Neural cell (in vitro differentiated cells): ENCODE results near the gene INPP5A. TPM values are rescaled to one million over a fixed set of nuclear protein-coding genes. Genes with fewer than 3 reads are reported as not detected.
"Not testable (repeated sequence)": the region's sequence is repeated elsewhere in the genome, so short reads cannot be mapped to it uniquely, and the experiment has no call there.

ENCODE experiments used
- H2AFZ ChIP-seq: fragments of 200-600, 300-800 bp; sonication (generic), shearing (Covaris generic); 2 replicates; pipeline ENCODE4 v1.6.0; 2014; ENCODE audit warnings: low read depth, mild to moderate bottlenecking, antibody characterized with exemption, low read length, moderate library complexity
- H3F3A ChIP-seq: fragments of 200-600 bp; shearing (Covaris generic); 2 replicates; pipeline ENCODE4 v1.6.1; 2016; ENCODE audit warnings: mild to moderate bottlenecking, moderate library complexity, mixed read lengths, antibody characterized with exemption, low read length; ENCODE audit not compliant: insufficient read depth, poor library complexity, severe bottlenecking
- H3K27ac ChIP-seq: fragments of 200-600, 300-800 bp; sonication (generic), shearing (Covaris generic); 2 replicates; pipeline ENCODE4 v1.5.1; 2014; ENCODE audit warnings: mild to moderate bottlenecking, low read length, moderate library complexity
- H3K27me3 ChIP-seq: fragments of 300-800, 200-600 bp; sonication (generic), shearing (Covaris generic); 2 replicates; pipeline ENCODE4 v1.6.0; 2014; ENCODE audit warnings: mild to moderate bottlenecking, low read depth, low read length, moderate library complexity; ENCODE audit not compliant: insufficient read depth
- H3K36me3 ChIP-seq: fragments of 300-800, 200-600 bp; sonication (generic), shearing (Covaris generic); 2 replicates; pipeline ENCODE4 v1.5.1; 2014; ENCODE audit warnings: mild to moderate bottlenecking, antibody characterized with exemption, low read length, moderate library complexity; ENCODE audit not compliant: insufficient read depth
- H3K4me2 ChIP-seq: fragments of 300-800, 200-600 bp; sonication (generic), shearing (Covaris generic); 2 replicates; pipeline ENCODE4 v1.6.0; 2014; ENCODE audit warnings: mild to moderate bottlenecking, low read length
- H3K4me3 ChIP-seq: fragments of 300-800, 200-600 bp; sonication (generic), shearing (Covaris generic); 2 replicates; pipeline ENCODE4 v1.5.1; 2014; ENCODE audit warnings: mild to moderate bottlenecking, low read length, moderate library complexity
- H3K79me2 ChIP-seq: fragments of 200-600 bp; shearing (Covaris generic); replicated peaks from 2 replicates; pipeline ENCODE4 v1.6.0; 2014; ENCODE audit warnings: mild to moderate bottlenecking, low read length, moderate library complexity; ENCODE audit not compliant: insufficient read depth
- H3K9ac ChIP-seq: fragments of 300-800, 200-600 bp; sonication (generic), shearing (Covaris generic); 2 replicates; pipeline ENCODE4 v1.6.1; 2016; ENCODE audit warnings: mild to moderate bottlenecking, low read length, mixed read lengths
- H3K9me2 ChIP-seq: fragments of 200-600 bp; shearing (Covaris generic); 2 replicates; pipeline ENCODE4 v1.6.1; 2016; ENCODE audit warnings: mild to moderate bottlenecking, low read length, mixed read lengths; ENCODE audit not compliant: insufficient read depth
- H3K9me3 ChIP-seq: fragments of 200-600, 300-800 bp; sonication (generic), shearing (Covaris generic); 2 replicates; pipeline ENCODE4 v1.6.1; 2016; ENCODE audit warnings: mild to moderate bottlenecking, mixed run types, low read length, moderate library complexity, mixed read lengths
- H4K20me1 ChIP-seq: fragments of 200-600 bp; shearing (Covaris generic); 2 replicates; pipeline ENCODE4 v1.6.1; 2016; ENCODE audit warnings: mild to moderate bottlenecking, mixed run types; ENCODE audit not compliant: insufficient read depth
- CTCF ChIP-seq: fragments of 450-650 bp; IDR thresholded peaks from 2 replicates; pipeline ENCODE4 v1.5.1; 2014; ENCODE audit warnings: antibody characterized with exemption, mild to moderate bottlenecking, moderate library complexity; ENCODE audit not compliant: poor library complexity, severe bottlenecking
- EP300 ChIP-seq: fragments of 450-650 bp; conservative IDR thresholded peaks from 2 replicates; pipeline ENCODE4 v1.6.1; 2014; ENCODE audit warnings: antibody characterized with exemption, mild to moderate bottlenecking, moderate library complexity; ENCODE audit not compliant: poor library complexity, severe bottlenecking
- EZH2 ChIP-seq: fragments of 200-600, 300-800 bp; shearing (Covaris generic), sonication (generic); IDR thresholded peaks from 2 replicates; pipeline ENCODE4 v1.6.1; 2014; ENCODE audit warnings: antibody characterized with exemption, low read length, borderline replicate concordance, mild to moderate bottlenecking; ENCODE audit not compliant: insufficient read depth, poor library complexity, severe bottlenecking
- MXI1 ChIP-seq: fragments of 450-650 bp; conservative IDR thresholded peaks from 2 replicates; pipeline ENCODE4 v1.6.1; 2014; ENCODE audit warnings: antibody characterized with exemption, mild to moderate bottlenecking; ENCODE audit not compliant: poor library complexity, severe bottlenecking
- POLR2AphosphoS5 ChIP-seq: IDR thresholded peaks from 2 replicates; pipeline ENCODE4 v1.6.1; 2012
- RAD21 ChIP-seq: fragments of 450-650 bp; conservative IDR thresholded peaks from 2 replicates; pipeline ENCODE4 v1.6.1; 2014; ENCODE audit warnings: antibody characterized with exemption, mild to moderate bottlenecking, moderate library complexity
- REST ChIP-seq: IDR thresholded peaks from 2 replicates; pipeline ENCODE4 v1.6.1; 2012; ENCODE audit warnings: borderline replicate concordance
- SMC3 ChIP-seq: fragments of 450-650 bp; conservative IDR thresholded peaks from 2 replicates; pipeline ENCODE4 v1.6.1; 2014; ENCODE audit warnings: antibody characterized with exemption, mild to moderate bottlenecking, moderate library complexity; ENCODE audit not compliant: poor library complexity
- TAF1 ChIP-seq: IDR thresholded peaks from 2 replicates; pipeline ENCODE4 v1.6.1; 2012; ENCODE audit warnings: low read depth
- polyA plus RNA-seq: library from polyadenylated mRNA; depleted of rRNA; stranded (reverse); fragments of >200 nt; gene quantifications from 2 replicates; pipeline ENCODE4 v1.2.3, GENCODE V29; 2014

INPP5A gene
- polyA plus RNA-seq, 1 donor from 2014 or later: 48.8 TPM

GRCh38 chr10:132553568-132553967 is 16.0 kb downstream of the INPP5A start:
- H3K4me3 ChIP-seq, H3K9ac ChIP-seq, H3F3A ChIP-seq, H4K20me1 ChIP-seq, H3K36me3 ChIP-seq, H3K4me2 ChIP-seq, H3K27ac ChIP-seq, H3K27me3 ChIP-seq, H3K9me2 ChIP-seq, H2AFZ ChIP-seq, H3K79me2 ChIP-seq, H3K9me3 ChIP-seq: not testable (repeated sequence)

- H3K9ac ChIP-seq: no peak overlapping the region
- H3F3A ChIP-seq: no peaks in the 10 kb centered on the region
- H3K79me2 ChIP-seq: no peaks in the 10 kb centered on the region
- H3K27ac ChIP-seq: no peak overlapping the region
- H3K4me3 ChIP-seq: no peak overlapping the region
- no peak overlapping the region for H3K4me2 ChIP-seq
- no peaks in the 10 kb centered on the region for H4K20me1 ChIP-seq
- H2AFZ ChIP-seq: no peak overlapping the region
- H3K27me3 ChIP-seq: no peaks in the 10 kb centered on the region
- no peaks in the 10 kb centered on the region for H3K9me3 ChIP-seq
- no peaks in the 10 kb centered on the region for H3K36me3 ChIP-seq
- H3K9me2 ChIP-seq: no peaks in the 10 kb centered on the region
- TF ChIP-seq SMC3 (no peak), MXI1 (no peak), EP300 (no peak), EZH2 (no peak), POLR2AphosphoS5 (no peak), RAD21 (no peak)
Observed at GRCh38 chr10:132554053-132554990, 16.7 kb downstream of the INPP5A start.

GRCh38 chr10:132554991-132555647 is 17.5 kb downstream of the INPP5A start:
- Histone ChIP-seq H3K9ac (no peak overlapping the region), H3K9me2 (no peaks in the 10 kb centered on the region), H3K79me2 (no peaks in the 10 kb centered on the region), H2AFZ (no peak overlapping the region), H3K4me3 (no peak overlapping the region), H4K20me1 (no peaks in the 10 kb centered on the region), H3F3A (no peaks in the 10 kb centered on the region), H3K36me3 (no peaks in the 10 kb centered on the region), H3K27me3 (no peaks in the 10 kb centered on the region), H3K9me3 (no peaks in the 10 kb centered on the region), H3K27ac (no peak overlapping the region), H3K4me2 (no peak overlapping the region)
- TF ChIP-seq POLR2AphosphoS5 (no peak), MXI1 (no peak), EZH2 (no peak), SMC3 (no peak), REST (no peak), EP300 (no peak), CTCF (no peak), RAD21 (no peak), TAF1 (no peak)
